GM21526 (cell line): ENCODE results near the gene RERE.

Experiments
- ATAC-seq: cut with Tn5 transposase; IDR thresholded peaks from one replicate; pipeline ENCODE4 v1.9.1; 2021; ENCODE audit warnings: moderate library complexity; ENCODE audit not compliant: unreplicated experiment, low FRiP score

The RERE gene

DNA sequence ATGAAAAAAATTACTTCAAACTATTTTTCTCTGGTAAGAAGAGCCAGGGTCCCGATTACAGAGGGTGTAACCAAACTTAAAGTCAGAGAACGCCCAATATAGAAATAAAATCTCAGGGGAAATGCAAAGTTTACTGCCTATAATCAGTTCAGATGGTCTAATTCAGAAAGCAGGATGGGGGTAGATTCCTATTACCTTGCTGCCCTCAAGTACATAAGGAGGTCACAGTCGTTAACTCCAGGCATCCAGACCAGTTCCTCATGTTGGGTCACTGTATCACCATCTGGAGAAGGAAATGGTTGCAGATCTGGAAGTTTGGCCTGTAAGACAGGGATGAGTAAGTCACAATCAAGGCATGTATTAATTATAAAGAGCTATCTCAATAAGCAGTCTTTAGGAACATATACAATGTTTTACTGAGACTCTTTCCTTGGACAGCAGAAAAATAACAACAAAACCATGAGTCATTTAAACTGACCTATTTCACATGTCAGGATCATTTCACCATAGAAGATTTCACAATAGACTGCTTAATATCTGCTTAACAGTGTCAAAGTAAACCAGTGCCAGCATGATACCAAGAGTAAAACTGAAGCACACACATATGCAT is 320.1 kb downstream of the RERE start:
- ATAC-seq = no peak

DNA sequence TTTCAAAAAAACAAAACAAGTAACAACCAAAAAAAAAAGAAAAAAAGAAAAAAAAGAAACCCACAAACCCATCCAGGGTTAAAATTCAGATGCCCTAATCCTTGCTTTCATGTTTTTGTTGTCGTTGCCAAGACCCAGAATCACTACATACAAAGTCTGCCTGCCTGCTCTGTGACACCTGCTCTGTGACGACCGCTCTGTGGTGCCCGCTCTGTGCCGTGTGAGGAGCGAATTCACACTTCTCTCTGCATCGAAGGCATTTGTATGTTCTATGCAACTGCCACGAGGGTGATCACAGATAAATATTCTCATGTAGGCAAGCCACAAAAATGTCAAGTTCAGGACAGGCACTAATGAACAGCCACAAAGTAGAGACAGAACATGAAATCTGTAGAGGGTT is 321.0 kb downstream of the RERE start:
- no peak for ATAC-seq

DNA sequence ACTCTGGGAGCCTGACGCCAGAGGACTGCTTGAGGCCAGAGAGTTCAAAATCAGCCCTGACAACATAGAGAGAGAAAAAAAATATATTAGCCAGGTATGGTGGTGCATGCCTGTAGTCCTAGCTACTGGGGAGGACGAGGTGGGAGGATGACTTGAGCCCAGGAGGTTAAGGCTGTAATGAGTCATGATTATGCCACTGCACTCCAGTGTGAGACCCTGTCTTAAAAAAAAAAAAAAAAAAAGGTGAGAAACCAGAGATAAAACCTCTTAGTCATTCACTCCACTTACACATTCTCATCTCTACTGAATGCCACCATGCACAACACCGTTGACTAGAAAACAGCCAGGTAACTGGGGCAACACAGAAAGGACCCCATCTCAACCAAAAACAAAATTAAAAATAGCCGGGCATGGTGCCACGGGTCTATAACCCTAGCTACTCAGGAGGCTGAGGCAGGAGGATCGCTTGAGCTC is 321.5 kb downstream of the RERE start:
- no peak for ATAC-seq

DNA sequence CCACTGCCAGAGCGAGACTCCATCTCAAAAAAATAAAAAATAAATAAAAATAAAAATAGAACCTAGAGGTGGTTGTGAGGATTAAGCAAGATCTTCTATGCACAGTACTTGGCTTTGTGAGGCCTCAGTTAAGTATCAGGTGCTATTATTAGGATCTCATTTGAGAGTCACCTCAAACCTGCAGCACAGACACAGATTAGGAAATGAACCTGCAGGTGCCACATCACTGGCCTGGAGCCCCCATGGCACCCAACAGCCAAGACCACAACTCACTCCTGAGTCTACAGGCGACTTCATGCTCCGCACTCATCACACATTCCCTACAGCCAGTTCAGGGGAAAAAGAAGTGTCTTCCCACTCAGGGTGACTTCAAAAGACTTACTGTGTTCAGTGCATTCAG is 322.8 kb downstream of the RERE start:
- no peak for ATAC-seq

DNA sequence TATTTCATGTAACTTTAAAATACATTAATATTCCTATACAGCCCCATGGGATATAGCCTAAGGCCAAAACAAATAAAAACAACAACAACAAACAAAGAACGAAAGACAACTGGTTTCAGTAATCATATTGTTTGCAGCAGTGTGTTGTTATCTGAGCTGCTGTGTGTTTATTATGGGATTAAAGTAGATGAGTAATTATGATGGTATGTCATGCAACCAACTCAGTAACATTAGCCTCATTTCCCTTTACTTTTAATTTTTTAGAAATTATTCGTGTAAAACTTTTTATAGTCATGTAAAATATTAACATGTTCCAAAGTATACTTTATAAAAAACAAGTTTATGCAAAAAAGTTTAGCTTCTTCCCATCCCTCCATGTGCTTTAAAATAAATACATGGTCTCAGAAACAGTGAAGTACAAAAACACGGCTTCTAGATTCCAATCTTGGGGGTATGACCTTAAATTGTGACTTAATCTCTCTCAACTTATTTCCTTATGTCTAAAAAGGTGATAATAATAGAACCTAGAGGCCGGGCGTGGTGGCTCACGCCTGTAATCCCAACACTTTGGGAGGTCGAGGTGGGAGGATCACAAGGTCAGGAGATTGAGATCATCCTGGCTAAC is 323.4 kb downstream of the RERE start:
- no peak for ATAC-seq

DNA sequence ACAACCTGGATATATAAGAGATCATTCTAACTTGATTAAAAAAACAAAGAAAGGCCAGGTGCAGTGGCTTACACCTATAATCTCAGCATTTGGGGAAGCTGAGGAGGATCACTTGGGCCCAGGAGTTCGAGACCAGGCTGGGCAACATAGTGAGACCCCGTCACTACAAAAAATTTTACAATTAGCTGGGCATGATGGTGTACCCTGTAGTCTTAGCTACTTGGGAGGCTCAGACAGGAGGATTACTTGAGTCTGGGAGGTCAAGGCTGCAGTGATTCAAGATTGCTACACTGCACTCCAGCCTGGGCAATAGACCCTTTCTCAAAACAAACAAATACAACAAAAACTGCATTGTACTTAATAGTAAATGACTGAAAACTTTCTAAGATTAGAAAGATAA is 330.2 kb downstream of the RERE start:
- ATAC-seq = no peak

DNA sequence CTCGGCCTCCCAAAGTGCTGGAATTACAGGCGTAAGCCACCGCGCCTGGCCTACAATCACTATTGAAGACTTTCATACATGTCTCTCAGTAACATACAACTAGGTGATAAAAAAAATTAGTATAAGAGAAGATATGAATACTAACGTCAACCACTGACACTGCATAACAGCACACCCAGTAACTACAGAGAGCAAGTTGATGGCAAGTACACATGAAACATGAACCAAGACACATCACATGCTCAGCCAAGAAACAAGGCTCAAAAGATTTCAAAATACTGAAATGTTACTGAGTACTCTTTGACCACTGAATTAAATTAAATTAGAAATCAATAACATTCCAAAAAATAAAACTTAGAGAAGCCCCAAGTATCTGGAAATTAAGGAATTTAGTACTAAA is 331.4 kb downstream of the RERE start:
- no peak for ATAC-seq

DNA sequence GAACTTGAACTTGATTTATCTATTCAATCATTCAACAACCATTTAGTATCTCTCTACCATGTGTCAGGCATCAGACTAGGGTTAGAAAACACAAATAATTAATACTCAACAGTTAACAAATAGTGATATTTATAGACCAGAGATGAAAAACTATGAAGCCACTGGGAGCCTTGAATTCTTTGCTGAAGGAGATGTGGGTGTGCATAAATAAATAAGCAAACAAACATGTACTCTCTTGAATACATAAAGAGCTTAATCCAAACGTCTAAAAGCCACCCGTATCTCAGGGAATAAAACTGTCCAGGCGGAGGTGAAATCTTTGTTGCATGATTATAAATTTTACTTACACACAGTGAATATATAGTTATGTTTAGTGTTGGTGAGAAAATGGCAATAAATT is 333.9 kb downstream of the RERE start:
- no peak for ATAC-seq

DNA sequence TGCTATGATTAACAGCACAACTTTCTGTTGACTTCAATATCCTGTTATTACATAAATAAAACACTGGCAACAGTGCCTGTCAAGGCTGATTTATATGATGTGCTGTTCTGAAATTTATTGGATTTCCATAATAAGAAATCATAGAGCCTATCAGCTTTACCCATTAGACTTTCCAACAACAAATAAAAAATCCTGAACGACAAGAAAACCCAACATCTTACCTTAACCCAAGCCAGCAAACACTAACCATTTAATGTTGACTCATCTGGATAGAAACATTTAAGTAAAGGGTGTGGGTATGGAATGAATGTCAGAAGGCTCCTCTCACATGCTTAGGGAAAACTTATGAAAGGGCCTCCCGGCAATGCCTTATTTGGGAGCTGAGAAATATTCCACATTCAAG is 334.5 kb downstream of the RERE start:
- ATAC-seq = no peak

DNA sequence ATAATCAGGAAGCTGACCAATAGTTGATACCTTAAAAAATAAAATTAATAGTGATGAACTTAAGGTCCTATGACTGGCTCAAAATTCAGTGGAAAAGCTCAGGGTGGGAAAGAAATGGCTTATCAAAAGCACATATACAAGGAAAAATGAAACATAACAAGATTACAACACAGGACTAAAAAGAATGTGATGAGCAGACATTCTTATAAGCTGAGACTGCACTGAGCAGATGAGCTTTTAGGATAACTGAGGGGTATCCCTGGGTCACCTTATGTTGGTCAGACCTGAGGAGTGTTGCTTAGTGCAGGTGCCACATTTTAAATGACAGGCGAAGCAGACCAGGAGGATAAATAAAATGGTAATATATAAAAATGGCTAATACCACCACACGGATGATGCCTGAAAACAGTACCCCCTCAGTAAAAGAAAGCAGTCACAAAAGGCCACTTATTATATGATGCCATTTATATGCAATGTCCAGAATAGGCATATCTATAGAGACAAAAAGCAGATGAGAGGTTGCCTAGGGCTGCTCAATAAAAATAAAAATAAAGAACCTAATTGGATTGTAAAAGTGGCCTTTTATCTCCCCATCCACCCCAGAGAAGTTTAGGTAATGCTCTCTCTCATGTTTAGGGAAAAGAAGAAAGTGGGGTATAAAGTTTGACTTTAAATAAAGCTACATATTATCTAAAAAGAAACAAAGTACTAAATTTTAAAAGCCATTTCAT is 335.6 kb downstream of the RERE start:
- no peak for ATAC-seq

DNA sequence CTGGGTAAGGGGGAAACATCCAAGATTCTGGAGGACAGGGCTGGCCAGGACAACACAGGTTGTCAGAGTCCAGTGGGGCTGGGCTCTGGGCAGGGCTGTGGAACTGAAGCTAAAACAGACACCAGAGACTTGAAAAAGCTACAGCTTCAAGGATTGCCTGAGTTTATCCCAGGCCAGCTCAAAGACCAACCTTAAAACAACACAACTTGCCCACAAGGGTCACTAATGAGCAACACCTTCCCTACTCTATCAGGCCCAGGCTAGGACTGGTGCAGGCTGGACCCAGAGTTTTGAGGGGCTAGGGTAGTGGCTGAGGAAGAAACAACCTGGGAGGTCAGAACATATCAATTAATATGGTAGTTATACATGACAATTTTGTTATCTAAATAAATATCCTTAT is 338.9 kb downstream of the RERE start:
- ATAC-seq = no peak

DNA sequence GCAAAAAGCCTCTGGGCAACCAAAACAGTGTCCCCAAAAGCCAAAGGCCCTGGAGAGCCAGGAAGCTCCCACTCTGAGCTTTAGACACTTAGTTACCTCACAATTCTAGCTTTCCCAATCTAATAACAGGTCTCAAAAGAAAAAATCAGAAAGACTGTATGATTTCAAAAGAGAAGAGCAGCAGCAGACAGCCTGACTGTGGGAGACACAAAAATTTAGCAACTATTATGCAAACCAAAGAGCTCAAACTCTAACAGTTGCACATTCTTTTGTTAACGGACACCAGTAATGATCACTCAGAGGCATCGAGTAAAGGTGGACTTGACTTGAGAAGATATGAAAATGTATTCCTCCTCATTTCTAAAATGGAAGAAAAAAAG is 339.5 kb downstream of the RERE start:
- ATAC-seq = no peak

DNA sequence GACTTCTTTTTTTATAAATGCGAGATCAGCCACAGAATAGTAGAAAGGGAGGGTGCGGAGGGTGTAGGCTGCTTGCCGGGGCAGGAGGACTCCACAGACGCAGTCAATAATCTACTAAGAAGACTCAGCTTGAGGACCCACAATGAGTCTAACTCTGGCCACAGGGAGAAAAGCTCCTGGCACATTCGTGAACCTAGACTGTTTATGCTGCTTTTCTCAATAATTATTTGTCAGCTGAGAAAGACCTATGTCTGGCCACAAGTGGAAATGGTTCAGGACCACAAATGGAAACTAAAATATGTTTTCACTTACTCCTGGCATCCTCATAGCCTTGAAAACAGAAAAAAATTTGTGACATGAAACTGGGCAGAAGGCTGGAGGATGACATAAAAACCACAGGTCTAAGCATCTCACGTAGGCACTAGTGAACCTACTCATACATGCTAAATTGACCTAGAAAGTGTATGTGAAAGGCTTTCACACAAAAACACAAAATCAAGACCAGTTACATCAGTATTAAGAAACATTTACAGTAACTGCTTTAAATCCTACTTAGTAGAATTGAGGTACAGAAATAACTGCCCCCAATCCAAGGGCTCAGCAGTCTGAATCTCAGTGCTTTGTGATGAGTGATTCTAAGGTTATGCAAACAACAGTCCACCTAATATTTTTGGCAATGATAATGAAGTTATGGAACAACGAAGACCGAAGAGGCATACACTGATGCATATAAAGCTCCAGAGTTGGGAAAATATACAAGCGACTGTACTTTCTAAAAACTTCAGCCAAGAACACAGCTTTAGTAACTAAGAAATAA is 340.1 kb downstream of the RERE start:
- ATAC-seq = no peak

DNA sequence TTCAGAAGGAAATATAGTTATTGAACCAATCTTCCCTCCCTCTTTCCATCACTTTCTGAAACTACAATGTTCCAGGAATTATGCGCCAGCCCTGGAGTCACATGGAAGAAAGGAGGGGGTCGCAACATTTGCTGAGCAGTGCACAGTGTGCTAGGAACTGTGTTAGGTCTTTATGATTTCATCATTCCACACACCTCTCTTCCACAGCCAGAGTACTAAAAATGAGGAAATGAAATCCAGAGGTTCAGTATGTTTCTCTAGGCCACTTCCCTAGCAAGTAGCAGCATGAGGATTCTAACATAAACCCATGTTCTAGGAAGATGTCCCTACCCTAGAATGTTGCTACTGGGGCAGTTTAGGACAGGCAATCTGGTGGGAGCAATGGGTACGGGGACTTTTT is 341.4 kb downstream of the RERE start:
- ATAC-seq = no peak

DNA sequence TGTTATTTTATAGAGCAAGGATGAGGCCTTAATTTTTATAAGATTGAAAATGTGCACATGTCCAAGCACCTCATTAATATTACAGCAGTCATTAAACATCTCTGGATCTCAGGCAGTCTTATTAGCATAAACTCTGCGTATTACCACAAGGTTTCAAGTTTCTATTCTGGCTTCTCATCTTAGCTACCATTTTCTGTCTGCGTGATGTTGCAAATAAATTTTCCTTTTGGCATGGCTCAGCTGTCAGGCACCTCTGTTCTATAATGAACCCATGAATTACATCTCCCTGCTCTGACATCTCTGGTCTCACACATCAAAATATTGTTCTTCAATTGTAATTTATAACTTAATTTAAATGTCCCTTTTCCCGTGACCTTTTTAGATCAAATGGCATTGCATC is 343.1 kb downstream of the RERE start:
- no peak for ATAC-seq

DNA sequence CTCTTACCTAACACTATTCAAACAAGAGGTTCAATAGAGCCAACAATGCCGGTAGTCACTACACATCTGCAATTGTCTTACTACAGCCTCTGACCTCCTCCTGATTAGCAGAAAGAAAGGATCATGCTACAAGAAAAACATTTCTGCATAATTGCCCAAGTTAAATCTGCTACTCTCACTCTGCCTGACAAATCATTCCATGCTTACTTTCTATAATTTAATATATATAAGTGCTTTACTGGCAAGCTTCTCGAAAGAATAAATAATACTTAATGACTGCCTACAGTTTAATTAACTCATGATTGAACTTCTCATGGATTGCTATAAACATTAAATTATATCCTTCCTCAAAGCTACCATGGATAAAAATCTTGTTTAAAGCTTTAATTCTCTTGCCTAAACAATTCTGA is 343.5 kb downstream of the RERE start:
- ATAC-seq = no peak

DNA sequence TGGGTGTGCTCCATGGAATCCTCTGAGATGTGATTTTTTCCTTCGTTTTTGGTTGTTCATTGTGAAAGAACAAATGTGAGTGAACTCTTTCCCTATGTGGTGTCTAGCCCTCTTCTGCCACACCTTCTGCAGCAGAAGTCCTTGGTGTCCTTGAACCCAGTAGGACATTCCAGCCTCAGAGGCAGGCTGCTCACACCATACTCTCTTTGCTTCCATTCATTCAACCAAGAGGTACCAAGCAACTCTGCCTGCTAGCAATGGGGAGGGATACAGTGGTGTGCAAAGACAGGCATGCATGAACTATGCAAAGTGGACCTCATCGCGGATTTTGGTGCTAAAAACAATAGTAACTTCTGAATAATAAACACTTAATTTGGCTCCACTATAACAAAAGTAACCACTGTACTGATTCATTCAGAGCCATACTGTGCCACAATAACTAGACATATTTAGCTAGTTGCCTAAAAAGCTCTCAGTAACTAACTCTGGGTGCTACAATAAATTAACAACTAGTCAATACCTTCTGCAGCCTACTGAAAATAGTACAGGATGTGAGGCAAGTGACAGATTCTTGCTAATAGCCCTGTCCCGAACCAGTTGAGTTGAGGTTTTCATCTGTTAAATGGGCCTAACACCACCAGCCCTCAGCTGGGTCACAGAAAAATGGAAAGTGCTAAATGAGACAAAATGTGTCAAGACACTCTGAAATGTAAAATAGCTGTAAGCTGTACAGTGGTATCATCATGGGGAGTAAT is 344.1 kb downstream of the RERE start:
- no peak for ATAC-seq

DNA sequence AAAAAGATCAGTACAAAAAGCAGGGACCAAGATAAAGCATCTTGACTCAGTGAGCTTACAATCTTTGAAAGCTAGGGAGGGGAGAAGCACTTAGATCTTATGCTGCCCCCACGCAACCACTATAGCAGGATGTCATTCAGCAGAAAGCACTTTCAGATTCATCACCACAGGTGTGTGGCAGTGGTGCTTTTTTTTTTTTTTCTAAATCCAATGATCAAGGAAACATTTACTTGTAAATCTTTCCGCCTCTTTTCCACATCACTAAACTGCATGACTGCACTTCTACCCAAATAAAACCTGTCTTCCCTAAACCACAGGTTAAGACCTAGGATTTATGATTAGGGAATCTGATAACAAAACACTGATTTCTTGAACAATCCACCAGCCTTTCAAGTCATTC is 344.8 kb downstream of the RERE start:
- peak; percentile 49 for ATAC-seq

DNA sequence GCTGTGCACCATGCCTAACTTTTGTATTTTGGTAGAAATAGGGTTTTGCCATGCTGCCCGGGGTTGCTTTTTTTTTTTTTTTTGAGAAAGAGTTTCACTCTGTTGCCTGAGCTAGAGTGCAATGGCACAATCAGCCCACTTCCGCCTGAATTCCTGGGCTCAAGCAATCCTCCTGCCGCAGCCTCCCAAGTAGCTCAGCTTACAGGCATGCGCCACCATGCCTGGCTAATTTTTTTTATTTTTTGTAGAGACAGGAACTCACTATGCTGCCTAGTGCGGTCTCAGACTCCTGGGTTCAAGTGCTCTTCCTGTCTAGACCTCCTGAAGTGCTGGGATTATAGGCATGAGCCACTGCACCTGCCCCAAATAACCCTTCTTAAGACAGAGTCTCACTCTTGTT is 346.0 kb downstream of the RERE start:
- no peak for ATAC-seq

DNA sequence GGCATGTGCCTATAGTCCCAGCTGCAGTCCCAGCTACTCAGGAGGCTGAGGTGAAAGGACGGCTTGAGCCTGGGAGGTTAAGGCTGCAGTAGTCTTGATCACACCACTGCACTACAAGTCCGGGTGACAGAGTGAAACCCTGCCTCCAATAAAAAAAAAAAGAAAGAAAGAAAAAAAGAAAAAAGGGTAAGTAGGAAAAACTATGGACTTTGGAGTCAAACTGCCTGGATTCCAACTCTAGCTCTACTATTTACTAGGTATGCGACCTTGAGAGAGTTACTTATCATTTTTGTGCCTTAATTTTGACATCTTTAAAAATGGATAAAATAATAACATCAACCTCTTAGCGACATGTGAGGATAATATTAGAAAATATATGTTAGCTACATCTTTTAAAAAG is 348.7 kb downstream of the RERE start:
- ATAC-seq = no peak

DNA sequence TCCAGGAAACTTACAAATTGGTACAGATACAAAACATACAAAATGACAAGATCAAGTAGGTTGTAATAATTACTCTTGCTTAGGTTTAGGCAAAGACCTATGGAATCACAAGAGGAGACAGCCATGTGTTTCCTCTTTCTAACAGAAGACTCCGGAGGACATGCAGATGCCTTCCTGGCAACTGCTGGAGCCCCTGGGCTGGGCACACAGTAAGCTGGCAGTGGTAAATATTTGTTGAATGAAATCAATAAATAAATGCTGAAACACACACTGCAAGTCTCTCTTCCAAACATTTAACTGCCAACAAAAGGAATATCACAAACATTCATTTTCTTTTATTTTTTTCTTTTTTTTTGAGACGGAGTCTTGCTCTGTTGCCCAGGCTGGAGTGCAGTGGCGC is 350.1 kb downstream of the RERE start:
- ATAC-seq = no peak
